GM12892 (cell line): ENCODE measurements around the gene SLC35E1.

Experiments used
- POLR2AphosphoS5 ChIP-seq: IDR thresholded peaks from 2 replicates; pipeline ENCODE4 v1.6.1; 2011; ENCODE audit warnings: low read depth, low read length, control low read depth
- TAF1 ChIP-seq: IDR thresholded peaks from 2 replicates; pipeline ENCODE4 v1.6.1; 2011; ENCODE audit warnings: low read depth, mild to moderate bottlenecking, control low read depth, low read length, borderline replicate concordance

GRCh38 chr19:16566161-16566560 is 6.1 kb downstream of the SLC35E1 start:
- TF ChIP-seq POLR2AphosphoS5 (no peak), TAF1 (no peak)
